ENCODE results near the gene BCR.

BCR gene

DNA sequence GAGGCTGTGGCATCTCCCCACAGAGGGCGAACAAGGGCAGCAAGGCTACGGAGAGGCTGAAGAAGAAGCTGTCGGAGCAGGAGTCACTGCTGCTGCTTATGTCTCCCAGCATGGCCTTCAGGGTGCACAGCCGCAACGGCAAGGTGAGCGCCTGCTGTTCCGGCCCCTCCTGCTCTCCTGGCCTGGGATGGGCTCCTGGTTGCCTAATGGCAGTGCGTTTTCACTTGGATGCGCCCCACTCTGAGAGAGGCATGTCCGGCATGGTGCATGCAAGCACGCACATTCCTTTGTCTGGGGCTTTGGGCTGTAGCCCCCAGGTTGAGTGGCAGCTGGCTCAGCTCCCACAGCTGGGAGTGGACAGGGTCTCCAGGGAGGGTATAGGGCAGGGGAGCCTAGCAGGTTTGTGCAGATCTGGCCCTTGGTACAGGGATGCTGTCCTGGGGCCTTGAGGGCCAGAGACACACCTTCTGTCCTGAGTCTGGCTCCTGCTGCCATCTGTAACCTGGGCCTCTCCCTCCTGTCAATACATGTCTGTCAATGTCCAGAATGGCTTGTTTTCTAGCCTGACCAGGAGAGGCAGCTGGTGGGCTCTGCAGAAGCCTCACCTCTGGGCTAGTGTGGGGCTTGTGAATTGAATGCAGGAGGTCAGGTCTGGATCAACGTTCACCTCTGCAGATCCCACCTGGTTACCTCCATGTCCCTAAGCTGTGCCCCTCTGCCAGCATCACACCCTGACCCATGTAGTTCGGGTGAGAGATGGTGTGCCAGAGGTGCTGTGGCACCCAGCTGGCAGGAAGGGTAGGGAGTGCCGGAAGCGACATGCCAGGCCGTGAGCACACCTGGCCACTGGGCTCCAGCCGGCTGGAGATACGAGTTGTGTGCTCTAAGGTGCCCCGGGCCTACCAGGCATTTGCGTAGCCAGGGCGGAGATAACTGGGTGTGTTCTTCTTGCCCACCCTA is 107.1 kb downstream of the BCR start:
- H3K36me3 ChIP-seq = peaks cover 4% of the 10 kb centered on the region; the same call in 1 of the 2 replicates
- no peaks in the 10 kb centered on the region for H3K27me3 ChIP-seq
- H3K9me3 ChIP-seq = no peaks in the 10 kb centered on the region
- TF ChIP-seq, protein P1, sequence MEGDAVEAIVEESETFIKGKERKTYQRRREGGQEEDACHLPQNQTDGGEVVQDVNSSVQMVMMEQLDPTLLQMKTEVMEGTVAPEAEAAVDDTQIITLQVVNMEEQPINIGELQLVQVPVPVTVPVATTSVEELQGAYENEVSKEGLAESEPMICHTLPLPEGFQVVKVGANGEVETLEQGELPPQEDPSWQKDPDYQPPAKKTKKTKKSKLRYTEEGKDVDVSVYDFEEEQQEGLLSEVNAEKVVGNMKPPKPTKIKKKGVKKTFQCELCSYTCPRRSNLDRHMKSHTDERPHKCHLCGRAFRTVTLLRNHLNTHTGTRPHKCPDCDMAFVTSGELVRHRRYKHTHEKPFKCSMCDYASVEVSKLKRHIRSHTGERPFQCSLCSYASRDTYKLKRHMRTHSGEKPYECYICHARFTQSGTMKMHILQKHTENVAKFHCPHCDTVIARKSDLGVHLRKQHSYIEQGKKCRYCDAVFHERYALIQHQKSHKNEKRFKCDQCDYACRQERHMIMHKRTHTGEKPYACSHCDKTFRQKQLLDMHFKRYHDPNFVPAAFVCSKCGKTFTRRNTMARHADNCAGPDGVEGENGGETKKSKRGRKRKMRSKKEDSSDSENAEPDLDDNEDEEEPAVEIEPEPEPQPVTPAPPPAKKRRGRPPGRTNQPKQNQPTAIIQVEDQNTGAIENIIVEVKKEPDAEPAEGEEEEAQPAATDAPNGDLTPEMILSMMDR (IDR thresholded peaks at IDR 0.05; ENCODE audit: low read depth, low read length) = no peak
- no peak overlapping the region for H3K4me3 ChIP-seq (ENCODE audit: low read depth, low read length)
- no peaks in the 10 kb centered on the region; the same call in 1 of the 2 replicates for H3K4me1 ChIP-seq
- DNase-seq = no peak

DNA sequence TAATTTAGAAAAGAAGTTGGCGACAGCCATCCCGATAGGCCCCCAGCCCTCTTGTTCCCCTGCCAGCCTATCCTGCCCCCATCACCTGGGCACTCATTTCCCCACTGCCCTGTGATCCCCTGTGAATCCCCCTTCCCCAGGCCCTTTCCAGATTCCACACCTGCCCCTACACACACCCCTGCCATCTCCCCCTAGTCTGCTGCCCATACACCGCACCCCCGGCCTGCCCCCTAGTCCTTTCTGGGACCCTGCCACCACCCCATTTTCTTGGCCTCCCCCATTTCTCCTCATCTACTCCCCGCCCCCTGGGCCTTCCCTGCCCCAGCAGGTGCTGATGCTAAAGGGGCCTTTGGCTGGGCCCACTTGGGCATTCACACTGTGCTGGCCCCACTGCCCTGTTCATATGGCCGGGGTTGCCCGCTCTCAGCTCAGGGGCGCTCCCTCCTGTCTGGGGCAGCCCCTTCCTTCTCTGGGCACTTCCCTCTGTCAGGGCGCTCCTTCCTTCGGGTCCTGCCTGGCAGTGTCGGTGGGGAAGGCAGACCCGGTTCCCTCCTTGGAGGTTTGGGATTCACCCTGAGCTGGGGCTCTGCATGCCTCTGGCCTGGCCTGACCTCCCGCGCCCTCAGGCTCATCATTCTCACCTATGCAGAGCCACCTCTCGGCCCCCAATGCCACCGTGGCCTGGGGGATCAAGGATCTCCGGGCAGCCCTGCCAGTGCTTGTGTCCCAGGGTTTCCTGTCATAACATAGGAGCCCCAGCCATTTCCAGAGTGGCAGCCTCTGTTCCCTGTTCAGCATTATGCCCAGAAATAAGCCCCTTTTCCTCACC is 108.2 kb downstream of the BCR start:
- H3K36me3 ChIP-seq = peaks cover 8% of the 10 kb centered on the region
- H3K4me1 ChIP-seq = no peaks in the 10 kb centered on the region; the same call in 1 of the 2 replicates
- no peaks in the 10 kb centered on the region for H3K9me3 ChIP-seq
- H3K27me3 ChIP-seq = no peaks in the 10 kb centered on the region
- H3K4me3 ChIP-seq (ENCODE audit: low read depth, low read length) = no peak overlapping the region
- TF ChIP-seq, protein P1 (IDR thresholded peaks at IDR 0.05; ENCODE audit: low read depth, low read length) = no peak
- no peak for DNase-seq

DNA sequence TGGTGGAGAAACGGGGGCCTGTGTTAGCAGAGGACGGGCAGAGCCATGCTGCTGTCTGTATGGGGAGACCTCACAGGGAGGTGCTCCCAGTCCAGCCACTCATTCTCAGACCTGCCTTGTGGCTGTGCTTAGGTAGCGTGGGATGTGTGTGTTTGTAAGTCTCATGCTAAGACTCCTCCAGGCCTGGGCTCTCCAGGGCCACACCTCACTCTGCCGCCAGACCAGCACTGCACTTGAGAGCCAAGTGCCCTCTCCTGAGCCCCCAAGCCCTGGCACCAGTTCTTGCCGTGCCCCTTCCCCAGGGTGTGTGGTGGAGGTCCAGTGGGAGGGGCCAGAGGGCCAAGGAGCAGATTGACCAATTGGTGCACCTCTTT is 108.8 kb downstream of the BCR start:
- Histone ChIP-seq H3K4me3 (ENCODE audit: low read depth, low read length) (no peak overlapping the region), H3K4me1 (no peaks in the 10 kb centered on the region; the same call in 1 of the 2 replicates), H3K36me3 (peaks cover 8% of the 10 kb centered on the region), H3K9me3 (no peaks in the 10 kb centered on the region), H3K27me3 (no peaks in the 10 kb centered on the region)
- TF ChIP-seq, protein P1 (IDR thresholded peaks at IDR 0.05; ENCODE audit: low read depth, low read length) = no peak
- DNase-seq = no peak

DNA sequence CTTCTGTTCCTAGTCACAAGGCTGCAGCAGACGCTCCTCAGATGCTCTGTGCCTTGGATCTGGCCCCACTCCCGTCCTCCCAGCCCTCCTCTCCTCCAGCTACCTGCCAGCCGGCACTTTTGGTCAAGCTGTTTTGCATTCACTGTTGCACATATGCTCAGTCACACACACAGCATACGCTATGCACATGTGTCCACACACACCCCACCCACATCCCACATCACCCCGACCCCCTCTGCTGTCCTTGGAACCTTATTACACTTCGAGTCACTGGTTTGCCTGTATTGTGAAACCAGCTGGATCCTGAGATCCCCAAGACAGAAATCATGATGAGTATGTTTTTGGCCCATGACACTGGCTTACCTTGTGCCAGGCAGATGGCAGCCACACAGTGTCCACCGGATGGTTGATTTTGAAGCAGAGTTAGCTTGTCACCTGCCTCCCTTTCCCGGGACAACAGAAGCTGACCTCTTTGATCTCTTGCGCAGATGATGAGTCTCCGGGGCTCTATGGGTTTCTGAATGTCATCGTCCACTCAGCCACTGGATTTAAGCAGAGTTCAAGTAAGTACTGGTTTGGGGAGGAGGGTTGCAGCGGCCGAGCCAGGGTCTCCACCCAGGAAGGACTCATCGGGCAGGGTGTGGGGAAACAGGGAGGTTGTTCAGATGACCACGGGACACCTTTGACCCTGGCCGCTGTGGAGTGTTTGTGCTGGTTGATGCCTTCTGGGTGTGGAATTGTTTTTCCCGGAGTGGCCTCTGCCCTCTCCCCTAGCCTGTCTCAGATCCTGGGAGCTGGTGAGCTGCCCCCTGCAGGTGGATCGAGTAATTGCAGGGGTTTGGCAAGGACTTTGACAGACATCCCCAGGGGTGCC is 109.8 kb downstream of the BCR start:
- H3K27me3 ChIP-seq = no peaks in the 10 kb centered on the region
- no peaks in the 10 kb centered on the region for H3K9me3 ChIP-seq
- no peaks in the 10 kb centered on the region; the same call in 1 of the 2 replicates for H3K4me1 ChIP-seq
- no peak overlapping the region for H3K4me3 ChIP-seq (ENCODE audit: low read depth, low read length)
- DNase-seq = peak; percentile 67
- TF ChIP-seq, protein P1 (IDR thresholded peaks at IDR 0.05; ENCODE audit: low read depth, low read length) = peak; percentile 87
- H3K36me3 ChIP-seq = peaks cover 8% of the 10 kb centered on the region

DNA sequence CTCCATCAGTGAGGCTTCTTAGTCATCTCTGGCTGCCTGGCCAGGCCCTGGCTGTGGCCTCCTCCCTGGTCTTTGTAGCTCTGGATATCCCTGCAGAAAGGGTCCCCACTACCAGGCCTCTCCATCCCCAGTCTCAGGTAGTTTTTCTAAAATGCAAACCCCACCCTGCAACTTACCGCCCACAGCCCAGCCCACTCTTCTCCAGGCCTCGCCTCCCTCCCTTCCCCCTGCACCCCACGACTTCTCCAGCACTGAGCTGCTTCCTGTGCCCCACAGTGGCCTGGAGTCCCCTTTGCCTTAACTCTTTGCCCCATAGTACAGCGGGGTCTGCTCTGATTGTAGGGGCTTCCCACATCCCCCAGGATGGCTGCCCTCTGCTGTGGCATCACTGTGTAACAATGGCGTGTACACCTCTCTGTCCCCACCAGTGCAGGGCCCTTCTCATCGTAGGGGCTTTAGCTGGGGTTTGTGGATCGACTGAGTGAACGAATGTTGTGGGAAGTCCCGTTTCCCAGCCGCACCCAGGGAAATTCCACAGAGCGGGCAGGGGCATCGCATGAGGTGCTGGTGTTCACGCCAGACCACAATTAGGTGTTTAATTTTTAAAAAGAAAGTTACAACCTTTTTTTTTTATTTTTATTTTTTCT is 111.6 kb downstream of the BCR start:
- H3K4me3 ChIP-seq (ENCODE audit: low read depth, low read length) = no peak overlapping the region
- DNase-seq = no peak
- H3K4me1 ChIP-seq = no peaks in the 10 kb centered on the region; the same call in 1 of the 2 replicates
- H3K36me3 ChIP-seq = peaks cover 8% of the 10 kb centered on the region
- TF ChIP-seq, protein P1 (IDR thresholded peaks at IDR 0.05; ENCODE audit: low read depth, low read length) = no peak
- no peaks in the 10 kb centered on the region for H3K9me3 ChIP-seq
- H3K27me3 ChIP-seq = no peaks in the 10 kb centered on the region

Data from BE2C (cell line).